Fibroblast of mammary gland (primary cell): Measurements from ENCODE around the gene SMYD3.

ENCODE experiments used
- DNase-seq: peaks from one replicate; pipeline ENCODE4 v3.0.0-alpha.2; 2010; ENCODE audit warnings: low read depth
- H3K4me3 ChIP-seq: 2 replicates; pipeline ENCODE4 v1.5.1; 2011; ENCODE audit warnings: low read depth, mild to moderate bottlenecking, low read length, moderate library complexity; ENCODE audit not compliant: control insufficient read depth
- TF ChIP-seq, protein P1 (sequence below): conservative IDR thresholded peaks from 2 replicates; pipeline ENCODE4 v1.5.1; 2011; ENCODE audit warnings: low read depth, low read length, inconsistent platforms; ENCODE audit not compliant: control insufficient read depth, insufficient read depth

SMYD3 gene

DNA sequence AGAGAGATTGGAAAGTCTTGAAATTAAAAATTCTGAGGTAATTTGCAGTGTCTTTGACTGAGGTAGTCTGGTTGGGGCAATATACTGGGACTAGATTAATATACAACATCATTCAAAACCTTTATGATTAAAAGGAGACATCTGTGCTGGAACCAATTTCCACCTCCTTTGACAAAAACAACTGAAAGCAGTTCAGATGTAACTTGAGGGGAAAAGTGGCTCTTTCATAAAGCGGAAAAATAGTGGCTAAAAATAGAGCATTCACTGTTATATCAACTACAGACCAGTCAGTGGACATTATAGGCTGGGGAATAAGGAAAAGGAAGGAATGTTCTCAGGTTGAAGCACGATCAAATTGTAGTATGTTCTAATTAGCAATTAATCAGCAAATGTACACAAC, 635.9 kb downstream of the SMYD3 start:
- no peak overlapping the region for H3K4me3 ChIP-seq
- DNase-seq: no peak
- TF ChIP-seq, protein P1, sequence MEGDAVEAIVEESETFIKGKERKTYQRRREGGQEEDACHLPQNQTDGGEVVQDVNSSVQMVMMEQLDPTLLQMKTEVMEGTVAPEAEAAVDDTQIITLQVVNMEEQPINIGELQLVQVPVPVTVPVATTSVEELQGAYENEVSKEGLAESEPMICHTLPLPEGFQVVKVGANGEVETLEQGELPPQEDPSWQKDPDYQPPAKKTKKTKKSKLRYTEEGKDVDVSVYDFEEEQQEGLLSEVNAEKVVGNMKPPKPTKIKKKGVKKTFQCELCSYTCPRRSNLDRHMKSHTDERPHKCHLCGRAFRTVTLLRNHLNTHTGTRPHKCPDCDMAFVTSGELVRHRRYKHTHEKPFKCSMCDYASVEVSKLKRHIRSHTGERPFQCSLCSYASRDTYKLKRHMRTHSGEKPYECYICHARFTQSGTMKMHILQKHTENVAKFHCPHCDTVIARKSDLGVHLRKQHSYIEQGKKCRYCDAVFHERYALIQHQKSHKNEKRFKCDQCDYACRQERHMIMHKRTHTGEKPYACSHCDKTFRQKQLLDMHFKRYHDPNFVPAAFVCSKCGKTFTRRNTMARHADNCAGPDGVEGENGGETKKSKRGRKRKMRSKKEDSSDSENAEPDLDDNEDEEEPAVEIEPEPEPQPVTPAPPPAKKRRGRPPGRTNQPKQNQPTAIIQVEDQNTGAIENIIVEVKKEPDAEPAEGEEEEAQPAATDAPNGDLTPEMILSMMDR: no peak

DNA sequence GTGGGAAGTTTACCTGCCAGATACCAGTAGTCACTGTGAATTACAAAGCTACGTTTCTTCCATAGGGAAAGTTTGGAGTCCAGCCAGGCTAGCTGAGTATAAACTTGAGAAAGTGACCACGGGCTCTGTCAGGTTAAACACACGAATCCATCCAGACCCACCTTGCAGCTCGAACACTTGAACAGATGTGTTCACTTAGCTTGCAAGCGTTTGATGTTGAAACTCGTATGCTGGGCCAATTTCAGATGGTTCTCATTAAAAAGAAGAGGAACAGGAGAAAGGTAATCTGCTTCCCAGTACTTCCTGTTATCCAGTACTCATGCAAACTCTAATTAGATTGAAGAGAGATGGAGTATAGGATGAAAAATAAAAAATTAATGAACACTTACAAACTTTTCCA, 636.4 kb downstream of the SMYD3 start:
- DNase-seq: peak; percentile 51
- TF ChIP-seq, protein P1: no peak
- H3K4me3 ChIP-seq: no peak overlapping the region

DNA sequence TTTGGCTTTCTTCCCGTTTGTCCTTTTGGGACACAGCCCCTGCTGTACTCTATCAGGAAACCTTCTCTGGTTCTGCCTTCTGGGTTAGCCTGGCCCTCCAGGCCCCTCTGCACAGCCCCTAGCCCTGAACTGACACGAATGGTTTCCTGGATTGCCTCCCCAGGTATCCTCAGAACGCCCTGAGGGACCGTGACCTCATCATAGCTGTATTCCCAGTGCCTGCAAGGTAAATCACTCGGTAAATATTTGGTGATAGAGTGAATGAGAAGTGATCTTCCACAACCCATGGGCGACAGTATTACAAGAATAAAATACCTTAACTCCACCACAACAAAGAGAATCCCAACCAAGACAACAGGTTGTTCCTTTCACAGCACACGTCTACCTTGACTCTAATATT, 637.2 kb downstream of the SMYD3 start:
- TF ChIP-seq, protein P1: no peak
- H3K4me3 ChIP-seq: no peak overlapping the region
- DNase-seq: no peak

DNA sequence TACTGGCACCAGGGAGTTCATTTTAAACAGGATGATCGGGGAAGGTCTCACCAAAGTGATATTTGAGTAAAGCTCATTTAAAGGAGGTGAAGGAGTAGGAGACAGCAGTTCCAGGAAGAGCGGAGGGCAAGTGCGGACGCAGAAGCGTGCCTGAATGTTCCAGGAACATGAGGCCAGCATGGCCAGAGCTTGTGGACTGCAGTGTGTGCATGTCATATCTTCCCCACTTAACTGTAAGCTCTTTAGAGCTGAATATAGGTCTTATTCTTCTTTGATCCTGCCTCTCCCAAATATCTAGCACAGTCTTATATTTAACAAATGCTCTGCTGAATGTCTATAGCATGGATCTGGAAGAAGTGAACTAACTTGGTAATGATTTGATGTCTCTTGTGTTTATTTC, 639.3 kb downstream of the SMYD3 start:
- H3K4me3 ChIP-seq: no peak overlapping the region
- DNase-seq: no peak
- TF ChIP-seq, protein P1: no peak

DNA sequence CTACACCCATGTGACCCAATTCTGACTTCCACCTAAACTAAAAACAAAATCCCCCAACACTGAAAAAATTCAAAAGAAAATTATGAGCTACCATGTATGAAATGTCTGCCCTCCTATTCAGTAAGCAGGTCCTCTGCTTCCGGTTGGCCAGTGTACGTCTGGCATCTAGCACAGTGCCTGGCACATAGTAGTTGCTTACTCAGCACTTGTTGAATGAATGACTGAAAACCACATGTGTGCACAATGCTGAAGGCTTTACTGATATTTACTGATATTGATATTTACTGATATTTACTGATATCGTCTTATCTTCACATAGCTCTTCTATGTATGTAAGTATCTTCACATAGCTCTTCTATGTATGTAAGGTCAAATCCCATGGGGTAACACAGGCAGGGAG, 642.2 kb downstream of the SMYD3 start:
- H3K4me3 ChIP-seq: no peak overlapping the region
- no peak for DNase-seq
- TF ChIP-seq, protein P1: no peak

DNA sequence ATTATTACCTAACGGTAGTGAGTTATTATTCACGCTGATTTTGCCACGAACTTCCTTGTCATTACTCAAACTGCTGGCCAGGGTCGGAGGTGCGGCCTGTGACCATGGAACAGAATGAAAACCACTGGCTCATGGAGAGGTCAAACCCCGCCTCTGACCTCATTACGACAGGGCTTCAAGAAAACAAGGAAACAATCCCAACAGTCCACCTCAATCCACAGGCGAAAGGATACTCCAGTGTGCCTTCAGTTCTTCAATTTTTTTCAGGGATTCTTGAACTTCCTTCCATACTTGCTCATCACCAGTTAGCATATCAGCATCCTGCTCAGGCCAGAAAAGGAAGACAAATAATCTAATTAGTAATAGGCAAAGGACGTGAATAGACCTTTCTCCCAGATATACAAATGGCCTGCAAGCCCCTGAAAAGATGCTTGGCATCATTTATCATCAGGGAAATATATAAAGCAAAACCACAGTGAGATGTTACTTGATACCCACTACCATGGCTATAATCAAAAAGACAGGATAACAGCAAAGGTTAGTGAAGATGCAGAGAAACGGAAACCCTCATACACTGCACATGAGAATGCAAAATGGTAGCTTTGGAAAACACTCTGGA, 643.4 kb downstream of the SMYD3 start:
- H3K4me3 ChIP-seq: no peak overlapping the region
- peak; percentile 36 for DNase-seq
- TF ChIP-seq, protein P1: no peak
